Heart left ventricle (tissue), 13 donors: ENCODE results near the gene STAG3.

ENCODE experiments used
- CTCF ChIP-seq, 12 donors: fragments of 200-600 bp; sonication (generic) in 4 of 12; IDR thresholded peaks; one replicate each; pipeline versions ENCODE4 v1.5.0 to v1.8.0; 2018 to 2022; ENCODE audit warnings: antibody characterized with exemption in 12 of 12, mild to moderate bottlenecking in 5 of 12
- POLR2A ChIP-seq, 2 donors: fragments of 450-650 bp; IDR thresholded peaks; one replicate each; pipeline ENCODE4 v1.6.1; 2017; ENCODE audit warnings: antibody characterized with exemption in 2 of 2, mild to moderate bottlenecking in 2 of 2, moderate library complexity in 2 of 2
- donor health status: ischemic (EF 13 %, LVEDD 7.1; RV severe dilation, severe dysfunction).
- donor health status: DM: no; HTN: yes; CAD: no.
- donor health status: DM: no; HTN: no; CAD: no.
- donor health status: ischemic (EF 25% LVEDD 6.9; RV normal size, moderate dysfunction).
- donor health status: ischemic (EF 25% LVEDD 5.7; RV mildly dilated, moderate dysfunction).
- donor health status: ischemic (EF 35%, LVEDD 5.7; RV mildly dilated, moderate dysfunction).
- donor health status: nonischemic (EF 11% LVEDD 7.7; RV severe dilation, severe dysfunction).
- donor health status: DM: yes; HTN: yes; CAD: no.
- donor health status: PGD.
- donor health status: ischemic (EF 29% LVEDD 5.4; RV normal size, mild dysfunction).
- donor health status: nonischemic (EF 23%, LVEDD 6.1; RV moderate dilation, normal function).

GRCh38 chr7:100137851-100138760 lies 39.6 kb upstream of the STAG3 start:
- TF ChIP-seq POLR2A (IDR thresholded peaks at IDR 0.05) (no peak), CTCF (IDR thresholded peaks at IDR 0.05) (no peak)
